Measurements from ENCODE around the gene UVRAG.

GRCh38 chr11:75945446-75945845 is 130.4 kb downstream of the UVRAG start:
- no peak for TF ChIP-seq CTCF (IDR thresholded peaks at IDR 0.05)
- no peak for TF ChIP-seq POLR2A (IDR thresholded peaks at IDR 0.05)
